VCaP (cell line): Measurements from ENCODE around the gene PRDM16.

Experiments used
- H3K27ac ChIP-seq: fragments of 450-650 bp; 2 replicates; pipeline ENCODE4 v1.5.1; 2017
- TF ChIP-seq, protein P1 (sequence below): fragments of 450-650 bp; conservative IDR thresholded peaks from 2 replicates; pipeline ENCODE4 v1.5.1; 2017; ENCODE audit warnings: mild to moderate bottlenecking, moderate library complexity

PRDM16 gene

DNA sequence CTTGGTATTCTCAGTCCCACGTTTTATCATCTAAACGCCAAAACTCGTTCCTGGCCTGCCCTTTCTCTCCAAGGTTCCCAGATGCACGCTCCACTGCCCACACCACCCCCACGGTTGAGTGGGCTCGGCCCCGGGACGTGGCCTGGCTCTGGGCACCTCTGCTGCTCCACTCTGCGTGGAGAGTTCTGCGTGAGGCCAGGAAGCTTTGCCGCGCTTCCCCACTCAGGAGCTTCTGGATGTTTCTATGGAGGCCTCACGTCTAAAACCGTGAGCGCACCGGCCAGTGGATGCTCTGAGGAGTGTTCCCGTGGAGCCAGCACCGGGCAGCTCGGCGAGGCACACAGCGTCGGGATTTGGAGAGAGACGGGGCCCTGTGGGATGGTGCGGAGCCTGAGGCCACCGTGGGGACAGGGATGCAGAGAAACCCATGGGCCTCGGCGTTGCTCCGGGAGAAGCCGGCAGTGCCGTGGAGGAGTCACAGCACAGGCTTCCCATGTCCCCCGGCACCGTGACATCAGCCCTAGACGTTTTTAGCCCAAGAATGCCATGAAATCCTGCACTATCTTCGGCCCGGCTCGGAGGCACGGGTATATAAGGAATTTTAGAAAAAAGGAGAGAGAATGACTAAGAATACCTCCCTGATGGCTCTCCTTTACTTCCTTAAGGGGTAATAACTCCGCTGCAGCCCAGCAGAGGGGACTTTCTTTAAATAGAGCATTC is 125.9 kb downstream of the PRDM16 start:
- TF ChIP-seq, protein P1, sequence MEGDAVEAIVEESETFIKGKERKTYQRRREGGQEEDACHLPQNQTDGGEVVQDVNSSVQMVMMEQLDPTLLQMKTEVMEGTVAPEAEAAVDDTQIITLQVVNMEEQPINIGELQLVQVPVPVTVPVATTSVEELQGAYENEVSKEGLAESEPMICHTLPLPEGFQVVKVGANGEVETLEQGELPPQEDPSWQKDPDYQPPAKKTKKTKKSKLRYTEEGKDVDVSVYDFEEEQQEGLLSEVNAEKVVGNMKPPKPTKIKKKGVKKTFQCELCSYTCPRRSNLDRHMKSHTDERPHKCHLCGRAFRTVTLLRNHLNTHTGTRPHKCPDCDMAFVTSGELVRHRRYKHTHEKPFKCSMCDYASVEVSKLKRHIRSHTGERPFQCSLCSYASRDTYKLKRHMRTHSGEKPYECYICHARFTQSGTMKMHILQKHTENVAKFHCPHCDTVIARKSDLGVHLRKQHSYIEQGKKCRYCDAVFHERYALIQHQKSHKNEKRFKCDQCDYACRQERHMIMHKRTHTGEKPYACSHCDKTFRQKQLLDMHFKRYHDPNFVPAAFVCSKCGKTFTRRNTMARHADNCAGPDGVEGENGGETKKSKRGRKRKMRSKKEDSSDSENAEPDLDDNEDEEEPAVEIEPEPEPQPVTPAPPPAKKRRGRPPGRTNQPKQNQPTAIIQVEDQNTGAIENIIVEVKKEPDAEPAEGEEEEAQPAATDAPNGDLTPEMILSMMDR: no peak

DNA sequence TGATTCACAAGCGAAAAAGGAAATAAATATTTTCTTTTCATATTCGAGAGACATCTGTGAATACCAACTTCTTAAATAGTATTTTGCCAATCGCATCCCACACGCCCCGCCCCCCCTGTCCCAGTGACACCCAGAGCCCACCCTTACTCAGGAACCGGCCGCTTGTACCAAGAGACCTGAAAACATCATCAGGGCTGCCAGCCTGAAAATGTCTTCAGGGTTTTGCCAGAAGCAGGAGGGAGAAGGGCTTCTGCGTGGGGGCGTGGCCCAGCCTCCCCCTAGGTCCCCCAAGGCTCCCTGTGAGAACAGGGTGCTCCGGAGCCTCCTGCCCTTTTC is 126.4 kb downstream of the PRDM16 start:
- H3K27ac ChIP-seq: no peak overlapping the region
- TF ChIP-seq, protein P1: no peak

More for the DNA sequence above, 125.9 kb downstream of the PRDM16 start:
- no peak overlapping the region for H3K27ac ChIP-seq

DNA sequence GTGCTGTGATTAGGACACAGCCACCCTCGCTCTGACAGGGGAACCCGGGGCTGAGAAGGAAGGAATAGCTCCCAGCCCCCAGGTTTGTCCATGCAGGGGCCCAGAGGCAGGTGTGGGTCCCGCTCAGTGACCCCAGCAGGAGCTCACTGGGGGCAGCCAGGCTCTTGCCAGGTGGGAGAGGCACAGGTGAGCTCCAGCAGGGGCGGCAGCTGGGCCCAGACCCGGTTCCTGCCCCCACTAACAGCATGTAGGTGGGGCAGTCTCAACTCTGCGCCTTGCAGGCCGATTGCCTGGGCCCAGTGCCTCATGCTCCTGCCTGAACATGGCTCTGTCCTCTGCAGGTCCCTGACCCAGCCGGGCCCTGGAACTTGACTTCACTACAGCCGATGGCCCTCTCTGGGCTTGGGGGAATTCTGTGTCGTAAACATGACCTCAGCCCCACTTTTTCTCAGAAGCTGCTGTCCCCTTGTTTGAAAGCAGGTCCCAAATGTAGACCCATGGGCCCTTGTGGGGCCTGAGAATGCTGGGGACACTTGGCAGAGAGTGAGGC is 127.0 kb downstream of the PRDM16 start:
- no peak overlapping the region for H3K27ac ChIP-seq
- TF ChIP-seq, protein P1: no peak

DNA sequence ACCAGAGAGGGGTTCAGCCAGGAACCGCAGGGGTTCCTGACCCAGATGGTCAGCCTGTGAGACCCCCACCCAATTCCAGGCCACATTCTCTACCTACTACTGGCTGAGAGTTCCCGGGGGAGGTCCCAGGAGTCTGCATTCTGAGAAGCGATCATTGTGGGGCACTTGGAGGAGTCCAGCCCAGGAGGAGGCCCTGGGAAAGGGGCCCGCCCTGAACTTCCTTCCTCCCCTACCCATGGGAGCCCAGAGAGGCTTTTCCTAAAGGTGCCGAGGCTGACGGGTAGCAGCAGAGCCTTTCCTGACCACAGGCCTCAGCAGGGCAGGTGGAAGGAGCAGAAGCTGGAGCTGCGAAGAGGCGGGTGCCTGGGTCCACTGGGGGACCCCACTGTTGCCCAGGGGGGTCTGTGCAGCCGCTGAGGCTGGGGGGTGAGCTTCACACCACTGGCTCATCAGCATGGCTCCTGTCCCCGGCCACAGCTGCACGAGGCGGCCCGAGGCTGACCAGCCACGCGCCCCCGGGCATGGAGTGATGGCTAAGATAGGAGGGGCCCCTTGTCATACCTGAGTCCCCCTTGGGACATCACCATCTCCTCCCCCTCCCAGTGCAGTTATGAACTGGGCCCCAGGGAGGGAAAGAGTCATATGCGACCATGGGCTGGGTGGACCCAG is 127.7 kb downstream of the PRDM16 start:
- H3K27ac ChIP-seq: no peak overlapping the region
- TF ChIP-seq, protein P1: no peak

DNA sequence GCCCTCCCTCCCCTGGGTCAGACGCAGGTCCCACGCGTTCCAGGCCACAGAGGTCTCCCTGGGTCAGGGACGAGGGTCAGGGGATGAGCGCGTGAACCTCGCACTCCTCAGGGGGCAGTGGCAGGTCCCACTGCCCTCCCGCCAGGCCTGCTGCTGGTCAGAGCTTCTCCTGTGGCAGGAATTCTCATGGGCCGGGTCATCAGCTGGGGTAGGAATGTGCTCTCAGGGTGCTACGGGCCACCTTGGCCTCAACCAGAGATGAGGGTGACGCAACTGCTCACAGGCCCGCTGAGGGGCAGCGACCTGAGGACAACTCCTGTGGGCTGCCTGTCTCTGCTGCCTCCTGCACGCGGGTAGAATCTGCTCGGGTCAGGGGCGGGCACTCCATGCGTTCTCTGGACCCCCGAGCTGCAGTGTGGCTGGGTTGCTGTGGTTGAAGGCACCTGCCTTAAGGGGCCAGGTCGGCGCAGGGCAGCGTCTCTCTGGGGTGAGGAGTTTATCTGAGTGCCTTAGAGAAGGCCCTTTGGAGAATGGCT is 128.8 kb downstream of the PRDM16 start:
- no peak overlapping the region for H3K27ac ChIP-seq
- TF ChIP-seq, protein P1: no peak

DNA sequence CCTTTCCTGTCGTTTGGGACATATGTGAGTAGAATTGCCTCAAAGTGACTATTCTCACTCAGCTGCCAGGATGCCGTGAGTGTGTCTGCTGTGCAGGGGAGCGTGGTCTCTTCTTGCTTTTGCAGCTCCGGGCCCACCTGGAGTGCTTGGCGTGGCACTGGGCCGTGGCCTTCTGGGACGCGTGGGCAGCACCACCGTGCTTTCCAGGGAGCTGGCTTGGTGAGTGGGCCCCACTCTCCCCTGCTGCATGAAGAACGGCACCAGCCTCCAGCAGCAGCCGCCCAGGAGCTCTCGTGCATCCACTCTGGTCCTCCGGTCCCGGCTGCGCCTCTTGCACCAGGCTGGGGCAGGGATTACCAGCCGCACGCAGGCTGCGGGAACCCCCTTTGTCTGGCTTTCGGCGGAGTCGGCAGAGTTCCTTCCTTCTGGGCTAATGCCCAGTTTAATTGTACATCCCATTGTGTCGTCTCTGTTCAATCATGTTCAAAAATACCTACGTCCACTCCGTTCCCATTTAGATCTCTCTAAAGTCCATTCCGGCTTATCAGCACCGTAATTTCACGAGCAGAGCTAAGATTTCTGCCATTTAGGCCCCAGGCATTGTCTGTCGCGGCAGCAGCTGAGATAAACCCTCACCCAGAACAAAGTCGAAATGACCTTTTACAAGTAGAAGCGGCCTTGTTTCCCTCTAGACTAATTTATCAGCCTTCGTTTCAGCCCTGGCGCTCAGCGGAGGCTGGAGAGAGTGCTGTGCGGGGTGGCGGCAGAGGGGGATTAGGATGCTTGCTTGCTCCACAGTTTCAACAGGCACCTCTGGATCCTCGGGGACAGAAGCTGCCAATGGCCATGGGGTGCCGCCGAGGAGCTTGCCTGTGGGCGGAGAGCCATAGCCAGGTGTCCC is 129.6 kb downstream of the PRDM16 start:
- H3K27ac ChIP-seq: no peak overlapping the region
- TF ChIP-seq, protein P1: no peak
